Neural cell (in vitro differentiated cells): ENCODE data around the gene CHST11. TPM values are rescaled to one million over a fixed set of nuclear protein-coding genes. Genes with fewer than 3 reads are reported as not detected.

Experiments used
- H2AFZ ChIP-seq: fragments of 200-600, 300-800 bp; sonication (generic), shearing (Covaris generic); 2 replicates; pipeline ENCODE4 v1.6.0; 2014; ENCODE audit warnings: low read depth, mild to moderate bottlenecking, antibody characterized with exemption, low read length, moderate library complexity
- H3F3A ChIP-seq: fragments of 200-600 bp; shearing (Covaris generic); 2 replicates; pipeline ENCODE4 v1.6.1; 2016; ENCODE audit warnings: mild to moderate bottlenecking, moderate library complexity, mixed read lengths, antibody characterized with exemption, low read length; ENCODE audit not compliant: insufficient read depth, poor library complexity, severe bottlenecking
- H3K27ac ChIP-seq: fragments of 200-600, 300-800 bp; sonication (generic), shearing (Covaris generic); 2 replicates; pipeline ENCODE4 v1.5.1; 2014; ENCODE audit warnings: mild to moderate bottlenecking, low read length, moderate library complexity
- H3K27me3 ChIP-seq: fragments of 300-800, 200-600 bp; sonication (generic), shearing (Covaris generic); 2 replicates; pipeline ENCODE4 v1.6.0; 2014; ENCODE audit warnings: mild to moderate bottlenecking, low read depth, low read length, moderate library complexity; ENCODE audit not compliant: insufficient read depth
- H3K36me3 ChIP-seq: fragments of 300-800, 200-600 bp; sonication (generic), shearing (Covaris generic); 2 replicates; pipeline ENCODE4 v1.5.1; 2014; ENCODE audit warnings: mild to moderate bottlenecking, antibody characterized with exemption, low read length, moderate library complexity; ENCODE audit not compliant: insufficient read depth
- H3K4me2 ChIP-seq: fragments of 300-800, 200-600 bp; sonication (generic), shearing (Covaris generic); 2 replicates; pipeline ENCODE4 v1.6.0; 2014; ENCODE audit warnings: mild to moderate bottlenecking, low read length
- H3K4me3 ChIP-seq: fragments of 300-800, 200-600 bp; sonication (generic), shearing (Covaris generic); 2 replicates; pipeline ENCODE4 v1.5.1; 2014; ENCODE audit warnings: mild to moderate bottlenecking, low read length, moderate library complexity
- H3K79me2 ChIP-seq: fragments of 200-600 bp; shearing (Covaris generic); replicated peaks from 2 replicates; pipeline ENCODE4 v1.6.0; 2014; ENCODE audit warnings: mild to moderate bottlenecking, low read length, moderate library complexity; ENCODE audit not compliant: insufficient read depth
- H3K9ac ChIP-seq: fragments of 300-800, 200-600 bp; sonication (generic), shearing (Covaris generic); 2 replicates; pipeline ENCODE4 v1.6.1; 2016; ENCODE audit warnings: mild to moderate bottlenecking, low read length, mixed read lengths
- H3K9me2 ChIP-seq: fragments of 200-600 bp; shearing (Covaris generic); 2 replicates; pipeline ENCODE4 v1.6.1; 2016; ENCODE audit warnings: mild to moderate bottlenecking, low read length, mixed read lengths; ENCODE audit not compliant: insufficient read depth
- H3K9me3 ChIP-seq: fragments of 200-600, 300-800 bp; sonication (generic), shearing (Covaris generic); 2 replicates; pipeline ENCODE4 v1.6.1; 2016; ENCODE audit warnings: mild to moderate bottlenecking, mixed run types, low read length, moderate library complexity, mixed read lengths
- H4K20me1 ChIP-seq: fragments of 200-600 bp; shearing (Covaris generic); 2 replicates; pipeline ENCODE4 v1.6.1; 2016; ENCODE audit warnings: mild to moderate bottlenecking, mixed run types; ENCODE audit not compliant: insufficient read depth
- CTCF ChIP-seq: fragments of 450-650 bp; IDR thresholded peaks from 2 replicates; pipeline ENCODE4 v1.5.1; 2014; ENCODE audit warnings: antibody characterized with exemption, mild to moderate bottlenecking, moderate library complexity; ENCODE audit not compliant: poor library complexity, severe bottlenecking
- EP300 ChIP-seq: fragments of 450-650 bp; conservative IDR thresholded peaks from 2 replicates; pipeline ENCODE4 v1.6.1; 2014; ENCODE audit warnings: antibody characterized with exemption, mild to moderate bottlenecking, moderate library complexity; ENCODE audit not compliant: poor library complexity, severe bottlenecking
- EZH2 ChIP-seq: fragments of 200-600, 300-800 bp; shearing (Covaris generic), sonication (generic); IDR thresholded peaks from 2 replicates; pipeline ENCODE4 v1.6.1; 2014; ENCODE audit warnings: antibody characterized with exemption, low read length, borderline replicate concordance, mild to moderate bottlenecking; ENCODE audit not compliant: insufficient read depth, poor library complexity, severe bottlenecking
- MXI1 ChIP-seq: fragments of 450-650 bp; conservative IDR thresholded peaks from 2 replicates; pipeline ENCODE4 v1.6.1; 2014; ENCODE audit warnings: antibody characterized with exemption, mild to moderate bottlenecking; ENCODE audit not compliant: poor library complexity, severe bottlenecking
- POLR2AphosphoS5 ChIP-seq: IDR thresholded peaks from 2 replicates; pipeline ENCODE4 v1.6.1; 2012
- RAD21 ChIP-seq: fragments of 450-650 bp; conservative IDR thresholded peaks from 2 replicates; pipeline ENCODE4 v1.6.1; 2014; ENCODE audit warnings: antibody characterized with exemption, mild to moderate bottlenecking, moderate library complexity
- REST ChIP-seq: IDR thresholded peaks from 2 replicates; pipeline ENCODE4 v1.6.1; 2012; ENCODE audit warnings: borderline replicate concordance
- SMC3 ChIP-seq: fragments of 450-650 bp; conservative IDR thresholded peaks from 2 replicates; pipeline ENCODE4 v1.6.1; 2014; ENCODE audit warnings: antibody characterized with exemption, mild to moderate bottlenecking, moderate library complexity; ENCODE audit not compliant: poor library complexity
- polyA plus RNA-seq: library from polyadenylated mRNA; depleted of rRNA; stranded (reverse); fragments of >200 nt; gene quantifications from 2 replicates; pipeline ENCODE4 v1.2.3, GENCODE V29; 2014

CHST11 gene
- polyA plus RNA-seq, 1 donor from 2014 or later, result 15.0 TPM

- no peaks in the 10 kb centered on the region for H3K79me2 ChIP-seq
- H3K27me3 ChIP-seq, result no peaks in the 10 kb centered on the region
- TF ChIP-seq RAD21 (no peak), CTCF (no peak), EP300 (no peak)
- no peak overlapping the region for H3K27ac ChIP-seq
- no peaks in the 10 kb centered on the region for H3F3A ChIP-seq
- no peaks in the 10 kb centered on the region for H3K9me3 ChIP-seq
- H3K36me3 ChIP-seq, result no peaks in the 10 kb centered on the region
- no peak overlapping the region for H3K4me2 ChIP-seq
- H3K9me2 ChIP-seq, result no peaks in the 10 kb centered on the region
- H4K20me1 ChIP-seq, result no peaks in the 10 kb centered on the region
- no peak overlapping the region for H3K9ac ChIP-seq
- no peak overlapping the region for H2AFZ ChIP-seq
- no peak overlapping the region for H3K4me3 ChIP-seq
Measured at GRCh38 chr12:104680070-104680469, 223.3 kb downstream of the CHST11 start.

- no peaks in the 10 kb centered on the region for H3K27me3 ChIP-seq
- no peaks in the 10 kb centered on the region for H3K9me2 ChIP-seq
- no peak overlapping the region for H3K27ac ChIP-seq
- H3K36me3 ChIP-seq, result no peaks in the 10 kb centered on the region
- H3F3A ChIP-seq, result no peaks in the 10 kb centered on the region
- no peaks in the 10 kb centered on the region for H3K79me2 ChIP-seq
- H3K4me2 ChIP-seq, result no peak overlapping the region
- H3K9me3 ChIP-seq, result no peaks in the 10 kb centered on the region
- no peak overlapping the region for H2AFZ ChIP-seq
- H4K20me1 ChIP-seq, result no peaks in the 10 kb centered on the region
- H3K4me3 ChIP-seq, result no peak overlapping the region
- H3K9ac ChIP-seq, result no peak overlapping the region
- TF ChIP-seq POLR2AphosphoS5, result no peak
- no peak for TF ChIP-seq CTCF
- TF ChIP-seq EP300, result no peak
- TF ChIP-seq MXI1, result no peak
- no peak for TF ChIP-seq SMC3
- TF ChIP-seq RAD21, result no peak
- no peak for TF ChIP-seq REST
- no peak for TF ChIP-seq EZH2
Measured at GRCh38 chr12:104680491-104680890, 223.7 kb downstream of the CHST11 start.
